Measurements from ENCODE around the gene ABHD14A.

The ABHD14A gene

DNA sequence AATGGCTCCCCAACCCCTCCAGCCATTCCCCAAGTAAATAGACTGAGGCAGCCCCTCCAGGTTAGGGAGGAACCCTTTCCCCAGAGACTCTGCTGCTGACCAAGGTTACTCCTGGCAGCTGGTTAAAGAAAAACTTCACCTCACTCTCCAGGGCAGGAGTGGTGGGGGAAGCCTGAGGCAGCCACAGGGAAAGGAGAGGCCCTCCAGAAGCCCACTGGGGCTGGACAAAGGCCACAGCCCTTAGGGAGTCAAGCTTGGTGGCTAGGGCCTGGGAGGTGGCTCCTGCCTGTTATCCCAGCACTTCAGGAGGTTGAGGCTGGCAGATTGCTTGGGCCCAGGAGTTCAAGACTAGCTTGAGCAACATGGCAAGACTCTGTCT lies 9.4 kb downstream of the ABHD14A start:
- no peaks in the 10 kb centered on the region for H4K20me1 ChIP-seq (ENCODE audit: insufficient read depth, low read length)
- peak overlapping the region; percentile 88; the same call in 1 of the 2 replicates for H3K4me3 ChIP-seq (ENCODE audit: low read length)
- no peaks in the 10 kb centered on the region for H3K9me3 ChIP-seq (ENCODE audit: insufficient read depth, low read length)
- H3K4me2 ChIP-seq (ENCODE audit: low read length), result peak overlapping the region; percentile 98
- H3K27ac ChIP-seq (ENCODE audit: low read length), result no peak overlapping the region
- TF ChIP-seq EZH2phosphoT487 (IDR thresholded peaks at IDR 0.05; ENCODE audit: low read depth), result no peak
- TF ChIP-seq, protein P1, sequence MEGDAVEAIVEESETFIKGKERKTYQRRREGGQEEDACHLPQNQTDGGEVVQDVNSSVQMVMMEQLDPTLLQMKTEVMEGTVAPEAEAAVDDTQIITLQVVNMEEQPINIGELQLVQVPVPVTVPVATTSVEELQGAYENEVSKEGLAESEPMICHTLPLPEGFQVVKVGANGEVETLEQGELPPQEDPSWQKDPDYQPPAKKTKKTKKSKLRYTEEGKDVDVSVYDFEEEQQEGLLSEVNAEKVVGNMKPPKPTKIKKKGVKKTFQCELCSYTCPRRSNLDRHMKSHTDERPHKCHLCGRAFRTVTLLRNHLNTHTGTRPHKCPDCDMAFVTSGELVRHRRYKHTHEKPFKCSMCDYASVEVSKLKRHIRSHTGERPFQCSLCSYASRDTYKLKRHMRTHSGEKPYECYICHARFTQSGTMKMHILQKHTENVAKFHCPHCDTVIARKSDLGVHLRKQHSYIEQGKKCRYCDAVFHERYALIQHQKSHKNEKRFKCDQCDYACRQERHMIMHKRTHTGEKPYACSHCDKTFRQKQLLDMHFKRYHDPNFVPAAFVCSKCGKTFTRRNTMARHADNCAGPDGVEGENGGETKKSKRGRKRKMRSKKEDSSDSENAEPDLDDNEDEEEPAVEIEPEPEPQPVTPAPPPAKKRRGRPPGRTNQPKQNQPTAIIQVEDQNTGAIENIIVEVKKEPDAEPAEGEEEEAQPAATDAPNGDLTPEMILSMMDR (IDR thresholded peaks at IDR 0.05; ENCODE audit: low read depth, low read length), result no peak
- peaks cover 15% of the 10 kb centered on the region for H3K79me2 ChIP-seq (ENCODE audit: low read length)
- H3K9ac ChIP-seq (ENCODE audit: low read length), result no peak overlapping the region
- no peaks in the 10 kb centered on the region for H3K27me3 ChIP-seq (ENCODE audit: low read depth, low read length)
- peaks cover 12% of the 10 kb centered on the region for H3K4me1 ChIP-seq (ENCODE audit: low read length)
- H2AFZ ChIP-seq (ENCODE audit: low read depth, low read length), result no peak overlapping the region
- peaks cover 7% of the 10 kb centered on the region for H3K36me3 ChIP-seq (replicated peaks; ENCODE audit: low read depth, low read length)

DNA sequence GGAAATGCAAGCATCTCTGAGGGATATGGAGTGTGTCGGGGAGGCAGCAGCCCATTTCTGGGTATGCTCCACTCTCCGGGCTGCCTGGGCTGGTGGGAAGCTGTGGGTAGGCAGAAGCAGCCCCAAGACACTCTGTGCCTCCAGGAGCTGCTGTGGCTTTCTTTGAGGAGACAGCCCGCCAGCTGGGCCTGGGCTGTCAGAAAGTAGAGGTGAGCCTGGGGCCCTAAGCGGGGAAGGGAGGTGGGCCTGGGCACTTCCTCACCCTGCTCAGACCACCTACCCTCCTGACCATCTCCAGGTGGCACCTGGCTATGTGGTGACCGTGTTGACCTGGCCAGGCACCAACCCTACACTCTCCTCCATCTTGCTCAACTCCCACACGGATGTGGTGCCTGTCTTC lies 10.2 kb downstream of the ABHD14A start:
- Histone ChIP-seq H3K9ac (ENCODE audit: low read length) (no peak overlapping the region), H3K27me3 (ENCODE audit: low read depth, low read length) (no peaks in the 10 kb centered on the region), H3K9me3 (ENCODE audit: insufficient read depth, low read length) (no peaks in the 10 kb centered on the region), H3K4me3 (ENCODE audit: low read length) (no peak overlapping the region), H3K36me3 (replicated peaks; ENCODE audit: low read depth, low read length) (peaks cover 7% of the 10 kb centered on the region), H3K79me2 (ENCODE audit: low read length) (peaks cover 15% of the 10 kb centered on the region), H3K4me1 (ENCODE audit: low read length) (peaks cover 12% of the 10 kb centered on the region), H4K20me1 (ENCODE audit: insufficient read depth, low read length) (no peaks in the 10 kb centered on the region), H2AFZ (ENCODE audit: low read depth, low read length) (no peak overlapping the region), H3K4me2 (ENCODE audit: low read length) (no peak overlapping the region), H3K27ac (ENCODE audit: low read length) (no peak overlapping the region)
- TF ChIP-seq, protein P1 (IDR thresholded peaks at IDR 0.05; ENCODE audit: low read depth, low read length), result no peak
- no peak for TF ChIP-seq EZH2phosphoT487 (IDR thresholded peaks at IDR 0.05; ENCODE audit: low read depth)

DNA sequence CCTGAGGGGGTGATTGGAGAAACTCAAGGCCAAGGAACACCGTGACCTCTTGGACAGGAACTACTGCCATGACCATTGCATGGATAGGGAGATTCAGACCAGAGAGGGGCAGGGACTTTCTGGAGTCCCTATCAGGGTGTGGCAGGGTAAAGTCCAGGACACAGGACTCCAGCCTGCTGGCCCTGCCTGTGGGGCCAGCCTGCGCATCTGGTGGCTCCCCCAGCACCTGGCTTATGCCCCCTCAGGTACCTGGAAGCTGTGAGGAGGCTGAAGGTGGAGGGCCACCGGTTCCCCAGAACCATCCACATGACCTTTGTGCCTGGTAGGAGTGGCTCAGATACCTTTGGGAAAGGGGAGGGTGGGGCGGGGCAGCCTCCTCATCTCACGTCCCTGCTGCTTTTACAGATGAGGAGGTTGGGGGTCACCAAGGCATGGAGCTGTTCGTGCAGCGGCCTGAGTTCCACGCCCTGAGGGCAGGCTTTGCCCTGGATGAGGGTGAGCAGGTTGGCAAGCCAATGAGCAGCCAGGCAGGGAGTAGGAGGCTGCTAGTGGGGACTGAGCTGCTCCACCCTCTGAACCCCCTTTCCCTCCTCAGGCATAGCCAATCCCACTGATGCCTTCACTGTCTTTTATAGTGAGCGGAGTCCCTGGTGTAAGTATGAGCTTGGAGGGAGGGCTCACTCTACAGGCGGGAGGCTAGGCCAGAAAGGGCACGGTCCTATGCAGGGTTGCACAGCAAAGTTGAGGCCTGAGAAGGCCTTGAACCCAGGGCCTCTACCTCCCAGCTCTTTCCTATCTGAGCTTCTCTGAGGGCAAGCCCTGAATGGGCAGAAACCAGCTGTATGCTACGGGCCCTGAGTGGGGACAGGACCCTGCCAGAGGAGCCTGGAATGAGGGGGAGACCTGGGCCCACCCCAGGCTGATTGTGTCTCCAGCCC lies 11.4 kb downstream of the ABHD14A start:
- H3K4me2 ChIP-seq (ENCODE audit: low read length), result no peak overlapping the region
- no peak overlapping the region for H3K27ac ChIP-seq (ENCODE audit: low read length)
- peaks cover 14% of the 10 kb centered on the region for H3K79me2 ChIP-seq (ENCODE audit: low read length)

DNA sequence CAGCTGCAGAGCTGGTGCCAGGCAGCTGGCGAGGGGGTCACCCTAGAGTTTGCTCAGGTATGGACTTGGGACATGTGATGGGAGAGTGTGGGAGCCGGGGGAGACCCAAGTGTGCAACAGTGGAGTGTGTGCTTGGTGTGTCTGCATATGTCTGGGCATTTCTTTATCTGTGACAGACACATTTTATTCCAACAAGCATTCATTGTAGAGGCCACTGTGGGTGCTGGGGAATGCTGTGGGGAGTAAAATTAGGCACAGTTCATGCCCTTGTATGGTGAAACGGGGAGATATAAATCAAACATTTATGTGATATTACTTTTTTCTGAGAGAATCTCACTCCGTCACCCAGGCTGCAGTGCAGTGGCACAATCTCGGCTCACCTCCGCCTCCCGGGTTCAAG lies 12.7 kb downstream of the ABHD14A start:
- Histone ChIP-seq H3K4me3 (ENCODE audit: low read length) (no peak overlapping the region), H3K27ac (ENCODE audit: low read length) (no peak overlapping the region), H3K4me2 (ENCODE audit: low read length) (no peak overlapping the region), H2AFZ (ENCODE audit: low read depth, low read length) (no peak overlapping the region), H3K36me3 (replicated peaks; ENCODE audit: low read depth, low read length) (peaks cover 12% of the 10 kb centered on the region), H3K9ac (ENCODE audit: low read length) (no peak overlapping the region), H3K79me2 (ENCODE audit: low read length) (peaks cover 11% of the 10 kb centered on the region), H3K4me1 (ENCODE audit: low read length) (peaks cover 15% of the 10 kb centered on the region), H3K9me3 (ENCODE audit: insufficient read depth, low read length) (no peaks in the 10 kb centered on the region), H4K20me1 (ENCODE audit: insufficient read depth, low read length) (no peaks in the 10 kb centered on the region), H3K27me3 (ENCODE audit: low read depth, low read length) (no peaks in the 10 kb centered on the region)
- TF ChIP-seq, protein P1 (IDR thresholded peaks at IDR 0.05; ENCODE audit: low read depth, low read length), result no peak
- TF ChIP-seq EZH2phosphoT487 (IDR thresholded peaks at IDR 0.05; ENCODE audit: low read depth), result no peak

More for the DNA sequence above, 11.4 kb downstream of the ABHD14A start:
- H4K20me1 ChIP-seq (ENCODE audit: insufficient read depth, low read length), result no peaks in the 10 kb centered on the region
- TF ChIP-seq, protein P1 (IDR thresholded peaks at IDR 0.05; ENCODE audit: low read depth, low read length), result no peak
- no peak for TF ChIP-seq EZH2phosphoT487 (IDR thresholded peaks at IDR 0.05; ENCODE audit: low read depth)
- no peaks in the 10 kb centered on the region for H3K36me3 ChIP-seq (replicated peaks; ENCODE audit: low read depth, low read length)
- no peak overlapping the region for H3K4me3 ChIP-seq (ENCODE audit: low read length)
- no peak overlapping the region for H3K9ac ChIP-seq (ENCODE audit: low read length)
- H3K27me3 ChIP-seq (ENCODE audit: low read depth, low read length), result no peaks in the 10 kb centered on the region
- H2AFZ ChIP-seq (ENCODE audit: low read depth, low read length), result no peak overlapping the region
- no peaks in the 10 kb centered on the region for H3K9me3 ChIP-seq (ENCODE audit: insufficient read depth, low read length)
- peaks cover 14% of the 10 kb centered on the region for H3K4me1 ChIP-seq (ENCODE audit: low read length)

Data from OCI-LY3 (cell line).